Measurements from ENCODE around the gene LHFPL3. TPM values are rescaled to one million over a fixed set of nuclear protein-coding genes. Genes with fewer than 3 reads are reported as not detected.

The LHFPL3 gene
- total RNA-seq, 4 donors from 2014 or later = not detected

GRCh38 chr7:104814671-104815400 lies 486.4 kb downstream of the LHFPL3 start:
- TF ChIP-seq CTCF (IDR thresholded peaks at IDR 0.05) (no peak), POLR2A (IDR thresholded peaks at IDR 0.05) (no peak)

GRCh38 chr7:104816537-104816936 lies 488.1 kb downstream of the LHFPL3 start:
- H3K9me3 ChIP-seq = no peaks in the 10 kb centered on the region
- DNase-seq = peak in 1 of 3 donors; percentile 48
- no peak overlapping the region for H3K27ac ChIP-seq
- TF ChIP-seq POLR2A (IDR thresholded peaks at IDR 0.05) = no peak
- no peak for TF ChIP-seq CTCF (IDR thresholded peaks at IDR 0.05)
- no peak overlapping the region for H3K4me3 ChIP-seq
- H3K27me3 ChIP-seq = no peaks in the 10 kb centered on the region
- no peaks in the 10 kb centered on the region for H3K4me1 ChIP-seq
- no peaks in the 10 kb centered on the region for H3K36me3 ChIP-seq

More at GRCh38 chr7:104814671-104815400, 486.4 kb downstream of the LHFPL3 start:
- Histone ChIP-seq H3K9me3 (no peaks in the 10 kb centered on the region), H3K27ac (no peak overlapping the region), H3K36me3 (no peaks in the 10 kb centered on the region), H3K27me3 (no peaks in the 10 kb centered on the region), H3K4me1 (no peaks in the 10 kb centered on the region), H3K4me3 (no peak overlapping the region)
- no peak for DNase-seq

- no peak for TF ChIP-seq CTCF (IDR thresholded peaks at IDR 0.05)
- TF ChIP-seq POLR2A (IDR thresholded peaks at IDR 0.05) = no peak
- H3K4me3 ChIP-seq = no peak overlapping the region
- no peaks in the 10 kb centered on the region for H3K4me1 ChIP-seq
- H3K9me3 ChIP-seq = no peaks in the 10 kb centered on the region
- H3K27me3 ChIP-seq = no peaks in the 10 kb centered on the region
- H3K27ac ChIP-seq = no peak overlapping the region
- H3K36me3 ChIP-seq = no peaks in the 10 kb centered on the region
- no peak for DNase-seq
Measured at GRCh38 chr7:104818961-104819880, 490.8 kb downstream of the LHFPL3 start.

GRCh38 chr7:104820836-104821535 lies 492.6 kb downstream of the LHFPL3 start:
- TF ChIP-seq POLR2A (IDR thresholded peaks at IDR 0.05) (no peak), CTCF (IDR thresholded peaks at IDR 0.05) (no peak)
- no peaks in the 10 kb centered on the region for H3K36me3 ChIP-seq
- H3K9me3 ChIP-seq = no peaks in the 10 kb centered on the region
- H3K27me3 ChIP-seq = no peaks in the 10 kb centered on the region
- no peaks in the 10 kb centered on the region for H3K4me1 ChIP-seq
- H3K27ac ChIP-seq = no peak overlapping the region
- H3K4me3 ChIP-seq = no peak overlapping the region
- DNase-seq = no peak

- Histone ChIP-seq H3K36me3 (no peaks in the 10 kb centered on the region), H3K4me1 (no peaks in the 10 kb centered on the region), H3K27me3 (no peaks in the 10 kb centered on the region), H3K9me3 (no peaks in the 10 kb centered on the region), H3K27ac (no peak overlapping the region), H3K4me3 (no peak overlapping the region)
- DNase-seq = no peak
- TF ChIP-seq CTCF (IDR thresholded peaks at IDR 0.05) (no peak), POLR2A (IDR thresholded peaks at IDR 0.05) (no peak)
Measured at GRCh38 chr7:104823177-104823576, 494.8 kb downstream of the LHFPL3 start.

All from Peyer's patch (tissue), 4 donors.